Endothelial cell of umbilical vein (primary cell): ENCODE data around the gene OTULIN. TPM values are rescaled to one million over a fixed set of nuclear protein-coding genes. Genes with fewer than 3 reads are reported as not detected.

ENCODE experiments used
- BruUV-seq: library from RNA; stranded (reverse); fragments of 400-500 nt; replicated peaks from 2 replicates; lab custom pipeline; 2021; lab: Mats Ljungman, UMichigan
- CTCF ChIA-PET: fragments of 300-600, 350-600 bp; sonication (Branson Sonifier 250); formaldehyde crosslinking; loops from one replicate; lab custom pipeline; 2021; ENCODE audit warnings: antibody characterized with exemption, inconsistent platforms; lab: Charles Lee
- POLR2A ChIA-PET: fragments of 300-600, 350-600 bp; sonication (Branson Sonifier 250); formaldehyde crosslinking; loops from one replicate; lab custom pipeline; 2021; ENCODE audit warnings: antibody characterized with exemption, inconsistent platforms; lab: Charles Lee
- DNase-seq: peaks from one replicate; pipeline ENCODE4 v3.0.0-alpha.2; 2011; ENCODE audit warnings: low read depth, low spot score
- FAIRE-seq: peaks from 2 replicates; lab custom pipeline; 2011; peaks lifted over from hg19 to GRCh38; lab: Jason Lieb, UNC
- H2AFZ ChIP-seq: 2 replicates; pipeline ENCODE4 v1.6.0; 2012; ENCODE audit warnings: low read depth, low read length, control low read depth, inconsistent platforms
- H3K27ac ChIP-seq: 2 replicates; pipeline ENCODE4 v1.5.1; 2011; ENCODE audit warnings: low read depth, mild to moderate bottlenecking, control low read depth, low read length, moderate library complexity; ENCODE audit not compliant: insufficient read depth
- H3K27me3 ChIP-seq, 2 experiments: 2 replicates each; pipeline versions ENCODE4 v1.6.0 to v1.6.1; 2011; ENCODE audit warnings: low read length in 2 of 2, mixed read lengths in 1 of 2; ENCODE audit not compliant: control insufficient read depth in 2 of 2, insufficient read depth in 2 of 2
- H3K36me3 ChIP-seq, 2 experiments: 2 replicates in 1 of 2; 3 replicates in 1 of 2; pipeline ENCODE4 v1.5.1; 2011; ENCODE audit warnings: low read length in 2 of 2, mild to moderate bottlenecking in 1 of 2, moderate library complexity in 1 of 2; ENCODE audit not compliant: control insufficient read depth in 2 of 2, insufficient read depth in 2 of 2; ENCODE audit errors: extremely low read depth in 1 of 2
- H3K4me1 ChIP-seq: 3 replicates; pipeline ENCODE4 v1.5.1; 2011; ENCODE audit warnings: mild to moderate bottlenecking, low read length; ENCODE audit not compliant: control insufficient read depth, insufficient read depth; ENCODE audit errors: extremely low read depth
- H3K4me2 ChIP-seq: 2 replicates; pipeline ENCODE4 v1.6.1; 2011; ENCODE audit warnings: low read length, control low read depth, mixed read lengths; ENCODE audit not compliant: insufficient read depth
- H3K4me3 ChIP-seq, 3 experiments: fragments of 200-600 bp in 1 of 3; sonication (generic), shearing (Covaris generic) in 1 of 3; replicated peaks in 1 of 3; 2 replicates each; pipeline ENCODE4 v1.5.1; 2011 to 2016; ENCODE audit warnings: control low read depth in 3 of 3, low read length in 3 of 3, mild to moderate bottlenecking in 2 of 3, inconsistent platforms in 1 of 3, low read depth in 1 of 3, moderate library complexity in 1 of 3; ENCODE audit not compliant: insufficient read depth in 1 of 3
- H3K79me2 ChIP-seq: 2 replicates; pipeline ENCODE4 v1.6.0; 2012; ENCODE audit warnings: low read length, inconsistent platforms; ENCODE audit not compliant: control insufficient read depth, insufficient read depth
- H3K9ac ChIP-seq: replicated peaks from 2 replicates; pipeline ENCODE3; 2011; ENCODE audit warnings: low read length, control low read depth; ENCODE audit not compliant: insufficient read depth; ENCODE audit errors: extremely low read depth
- H3K9me1 ChIP-seq: replicated peaks from 3 replicates; pipeline ENCODE4 v1.6.0; 2011; ENCODE audit warnings: mild to moderate bottlenecking, low read length; ENCODE audit not compliant: control insufficient read depth, insufficient read depth; ENCODE audit errors: extremely low read depth
- H3K9me3 ChIP-seq: replicated peaks from 2 replicates; pipeline ENCODE4 v1.5.1; 2012; ENCODE audit warnings: low read length, inconsistent platforms; ENCODE audit not compliant: control insufficient read depth, insufficient read depth
- H4K20me1 ChIP-seq: replicated peaks from 2 replicates; pipeline ENCODE3; 2011; ENCODE audit warnings: mild to moderate bottlenecking, low read length; ENCODE audit not compliant: control insufficient read depth, insufficient read depth; ENCODE audit errors: extremely low read depth
- CTCF ChIP-seq, 2 donors: IDR thresholded peaks; 1 replicate in 1 of 2; 2 replicates in 1 of 2; pipeline ENCODE4 v1.5.1; 2011; ENCODE audit warnings: low read length in 2 of 2, mild to moderate bottlenecking in 2 of 2, moderate library complexity in 2 of 2, control low read depth in 1 of 2, inconsistent platforms in 1 of 2, low read depth in 1 of 2; ENCODE audit not compliant: insufficient read depth in 1 of 2; ENCODE audit errors: extremely low read depth in 1 of 2
- EZH2 ChIP-seq: IDR thresholded peaks from 2 replicates; pipeline ENCODE4 v1.6.1; 2012; ENCODE audit warnings: borderline replicate concordance, low read depth, mild to moderate bottlenecking, moderate library complexity, low read length, inconsistent platforms; ENCODE audit not compliant: severe bottlenecking
- FOS ChIP-seq: IDR thresholded peaks from 2 replicates; pipeline ENCODE4 v1.6.1; 2011; ENCODE audit warnings: mild to moderate bottlenecking, low read length, moderate library complexity, borderline replicate concordance; ENCODE audit not compliant: insufficient read depth
- GATA2 ChIP-seq: IDR thresholded peaks from 2 replicates; pipeline ENCODE4 v1.7.0; 2011; ENCODE audit warnings: low read depth, mild to moderate bottlenecking, moderate library complexity, mixed read lengths, low read length; ENCODE audit not compliant: insufficient read length, insufficient read depth
- JUN ChIP-seq: IDR thresholded peaks from 2 replicates; pipeline ENCODE4 v1.6.1; 2011; ENCODE audit warnings: borderline replicate concordance, low read depth; ENCODE audit not compliant: insufficient read length, insufficient read depth
- MAX ChIP-seq: IDR thresholded peaks from 2 replicates; pipeline ENCODE4 v1.6.1; 2011; ENCODE audit not compliant: insufficient read depth, insufficient read length
- MYC ChIP-seq: IDR thresholded peaks from one replicate; pipeline ENCODE4 v1.6.1; 2011; ENCODE audit warnings: mild to moderate bottlenecking, low read depth, low read length
- POLR2A ChIP-seq: IDR thresholded peaks from 2 replicates; pipeline ENCODE4 v1.6.1; 2012; ENCODE audit warnings: low read depth, mild to moderate bottlenecking, control low read depth, low read length
- POLR2AphosphoS5 ChIP-seq: IDR thresholded peaks from 2 replicates; pipeline ENCODE4 v1.6.1; 2012; ENCODE audit warnings: low read depth, mild to moderate bottlenecking, control low read depth, low read length, moderate library complexity; ENCODE audit not compliant: insufficient read depth
- dilution Hi-C: fragments of 300-500 bp; cut with MboI; formaldehyde crosslinking; loops from one replicate; pipeline ENCODE4 v1.15.0; 2019; ENCODE audit warnings: low sequenced_read_pairs; ENCODE audit not compliant: extremely low pct_ligation_motif_present
- intact Hi-C: fragments of 100-400 bp; cut with micrococcal nuclease; formaldehyde crosslinking; loops from one replicate; pipeline ENCODE4 v1.10.0; 2022
- polyA plus RNA-seq, 4 experiments: library from polyadenylated mRNA; depleted of rRNA in 3 of 4; stranded (reverse) in 3 of 4; unstranded in 1 of 4; fragments of >200 nt; gene quantifications; 2 replicates each; pipeline versions ENCODE4 v1.2.1 to v1.2.3, GENCODE V29; 2011 to 2012; ENCODE audit warnings: missing spikeins in 1 of 4
- total RNA-seq: library from RNA; stranded (reverse); gene quantifications from 2 replicates; pipeline ENCODE4 v1.2.3, GENCODE V29; 2021

OTULIN gene
- total and polyA plus RNA-seq, 2 donors (not counting 3 experiments of a cell fraction or from before 2014, with no cell fraction given): 7.8 to 30.2 TPM

GRCh38 chr5:14665101-14665822, 744 bp downstream of the OTULIN start:
- Histone ChIP-seq H2AFZ (peak overlapping the region; percentile 73), H3K36me3 (peaks cover 0 to 3% of the 10 kb centered on the region in 2 experiments), H3K4me2 (peak overlapping the region; percentile 89), H3K9ac (peak overlapping the region; percentile 70), H4K20me1 (no peaks in the 10 kb centered on the region), H3K9me3 (no peaks in the 10 kb centered on the region), H3K4me3 (peak overlapping the region; percentile 24 to 84 (median 71)), H3K79me2 (peaks cover 51% of the 10 kb centered on the region), H3K27ac (peak overlapping the region; percentile 47), H3K27me3 (no peaks in the 10 kb centered on the region), H3K9me1 (no peaks in the 10 kb centered on the region), H3K4me1 (peaks cover 24% of the 10 kb centered on the region)
- POLR2A ChIA-PET: no interaction called here
- BruUV-seq: TSS peak; percentile 51
- DNase-seq (peak; percentile 41), FAIRE-seq (peak; percentile 64)
- intact Hi-C loops (no loop called here), dilution Hi-C loops (no loop called here)
- no peak for TF ChIP-seq CTCF (IDR thresholded peaks at IDR 0.05; ENCODE audit: extremely low read depth in 1 of 2, insufficient read depth in 1 of 2, low read depth in 1 of 2, low read length in 2 of 2)
- TF ChIP-seq POLR2AphosphoS5: no peak
- TF ChIP-seq FOS: no peak
- TF ChIP-seq MAX: no peak
- no peak for TF ChIP-seq GATA2
- TF ChIP-seq EZH2: no peak
- TF ChIP-seq MYC: no peak
- TF ChIP-seq JUN: no peak
- TF ChIP-seq POLR2A: no peak
- CTCF ChIA-PET: interaction anchor here (1.8 kb wide), 1 partner anchor 17 kb away, joined by 8 read pairs; no protein-coding TSS in a partner anchor
